ENCODE data around the gene SLA2. TPM values are rescaled to one million over a fixed set of nuclear protein-coding genes. Genes with fewer than 3 reads are reported as not detected.
"Not testable (repeated sequence)": the region's sequence is repeated elsewhere in the genome, so short reads cannot be mapped to it uniquely, and the experiment has no call there.

SLA2 gene
- total and polyA plus RNA-seq, 2 of the 4 experiments (the other 2 are of a cell fraction): 0.03 TPM; not detected in 1

DNA sequence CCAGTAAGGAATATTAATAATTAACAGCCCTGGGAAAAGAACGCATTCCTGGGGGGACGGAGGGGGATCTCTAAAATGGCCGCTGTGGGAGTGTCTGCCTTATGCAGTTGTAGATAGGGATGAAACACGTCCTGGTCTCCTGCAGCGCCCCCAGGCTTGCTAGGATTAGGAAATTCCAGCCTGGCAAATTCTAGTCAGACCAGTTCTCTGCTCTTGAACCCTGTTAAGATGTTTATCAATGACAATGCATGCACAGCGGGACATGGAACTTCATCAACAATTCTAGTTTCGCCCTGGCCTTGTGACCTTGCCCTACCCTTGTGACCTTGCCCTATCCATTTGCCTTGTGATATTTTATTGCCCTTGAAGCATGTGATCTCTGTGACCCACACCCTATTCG is 49.5 kb upstream of the SLA2 start:
- H3K56ac ChIP-seq (ENCODE audit: extremely low read depth, insufficient read depth, low read length); H3K4me2 ChIP-seq (ENCODE audit: low read depth, low read length); H3K4me1 ChIP-seq (ENCODE audit: control insufficient read depth, insufficient read depth, low read length); H2AFZ ChIP-seq (replicated peaks; ENCODE audit: low read length, poor library complexity); H4K20me1 ChIP-seq (ENCODE audit: insufficient read depth, low read length); H3K9me1 ChIP-seq (ENCODE audit: insufficient read depth, low read length); BruUV-seq (replicated peaks); H4K5ac ChIP-seq (ENCODE audit: low read depth, low read length); H3K27me3 ChIP-seq (ENCODE audit: control insufficient read depth, insufficient read depth, low read length); H3K4me3 ChIP-seq (ENCODE audit: insufficient read depth, low read depth, low read length); H3K79me1 ChIP-seq (ENCODE audit: low read depth in 1 of 2, low read length in 2 of 2); H3K27ac ChIP-seq (ENCODE audit: insufficient read depth, low read length); H2BK120ac ChIP-seq (ENCODE audit: low read depth, low read length); H2BK20ac ChIP-seq (ENCODE audit: low read depth, low read length); H4K8ac ChIP-seq (ENCODE audit: low read depth in 2 of 2, low read length in 2 of 2); H2AK9ac ChIP-seq (replicated peaks; ENCODE audit: low read depth, low read length, poor library complexity); H3K14ac ChIP-seq (replicated peaks; ENCODE audit: low read depth, low read length); H3K18ac ChIP-seq (ENCODE audit: low read depth, low read length); H3K4ac ChIP-seq (ENCODE audit: low read depth, low read length); H4K91ac ChIP-seq (ENCODE audit: insufficient read depth, low read depth, low read length); intact Hi-C loops (cut with micrococcal nuclease); H3K9me3 ChIP-seq (ENCODE audit: control insufficient read depth, insufficient read depth, low read length); H2BK15ac ChIP-seq (ENCODE audit: low read depth, low read length); CTCF ChIA-PET; H3K9ac ChIP-seq (ENCODE audit: low read depth, low read length); H2AK5ac ChIP-seq (ENCODE audit: low read depth, low read length); H3K36me3 ChIP-seq (ENCODE audit: control insufficient read depth, insufficient read depth, low read length); POLR2A ChIA-PET (ENCODE audit: unreplicated experiment); dilution Hi-C loops (cut with HindIII; ENCODE audit: low sequenced_read_pairs, unreplicated experiment); H3K23ac ChIP-seq (ENCODE audit: low read depth, low read length); in situ Hi-C loops (cut with MboI; ENCODE audit: low sequenced_read_pairs); ATAC-seq (ENCODE audit: low read depth); H2BK5ac ChIP-seq (ENCODE audit: low read depth, low read length, poor library complexity, severe bottlenecking); DNase-seq: not testable (repeated sequence)
- WGBS, 2 experiments (ENCODE audit: extremely low coverage in 2 of 2, insufficient read length in 1 of 2): 90% methylated on average over 2 of the region's 8 CpGs; no CpG with 5 or more reads in 1 of the 2 experiments

Measured in IMR-90 (cell line).